SJCRH30 (cell line): ENCODE results near the gene AMBRA1. TPM values are rescaled to one million over a fixed set of nuclear protein-coding genes. Genes with fewer than 3 reads are reported as not detected.

Experiments used
- DNase-seq, 2 experiments: peaks; one replicate each; pipeline ENCODE4 v3.0.0-alpha.2; 2015 to 2020
- H3K27ac ChIP-seq: fragments of 250-450 bp; sonication (Bioruptor Pico); 2 replicates; pipeline ENCODE4 v1.5.1; 2020; ENCODE audit warnings: mild to moderate bottlenecking, moderate library complexity
- H3K27me3 ChIP-seq: fragments of 250-450 bp; sonication (Bioruptor Pico); 2 replicates; pipeline ENCODE4 v1.5.1; 2020; ENCODE audit warnings: mild to moderate bottlenecking, moderate library complexity
- H3K36me3 ChIP-seq: fragments of 250-450 bp; sonication (Bioruptor Pico); 2 replicates; pipeline ENCODE4 v1.5.1; 2020; ENCODE audit warnings: mild to moderate bottlenecking, moderate library complexity
- H3K4me1 ChIP-seq: fragments of 250-450 bp; sonication (Bioruptor Pico); 2 replicates; pipeline ENCODE4 v1.5.1; 2020; ENCODE audit warnings: mild to moderate bottlenecking, moderate library complexity
- H3K4me3 ChIP-seq: fragments of 250-450 bp; sonication (Bioruptor Pico); 2 replicates; pipeline ENCODE4 v1.5.1; 2020; ENCODE audit warnings: mild to moderate bottlenecking, moderate library complexity
- H3K9me3 ChIP-seq: fragments of 250-450 bp; sonication (Bioruptor Pico); replicated peaks from 2 replicates; pipeline ENCODE4 v1.5.1; 2020; ENCODE audit warnings: mild to moderate bottlenecking, moderate library complexity
- total RNA-seq: library from RNA; depleted of rRNA; stranded (reverse); fragments of >200 nt; shearing (Covaris generic); gene quantifications from 2 replicates; pipeline ENCODE4 v1.2.3, GENCODE V29; 2014

The AMBRA1 gene
- total RNA-seq, 1 experiment from 2014 or later: 23.1 TPM

DNA sequence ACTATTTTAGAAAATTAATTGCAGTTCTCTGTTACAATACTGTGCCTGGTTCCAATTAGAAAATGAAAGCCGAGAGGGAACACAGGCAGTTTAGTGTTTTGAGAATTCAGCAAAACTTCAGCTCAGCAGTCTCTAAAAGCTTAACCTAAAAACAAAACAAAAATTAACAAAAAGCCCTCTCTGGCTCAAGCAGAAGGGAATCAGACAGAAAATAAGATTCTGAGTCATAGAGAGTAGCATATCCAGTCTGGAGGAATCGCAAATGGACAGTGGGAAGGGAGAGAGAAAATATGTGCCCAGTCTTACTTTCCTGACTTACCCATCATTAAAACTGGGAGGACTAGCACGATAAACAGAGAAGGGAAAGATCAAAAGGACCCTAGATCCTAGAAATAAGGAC lies 164.1 kb downstream of the AMBRA1 start:
- no peaks in the 10 kb centered on the region for H3K4me1 ChIP-seq
- H3K27me3 ChIP-seq: no peaks in the 10 kb centered on the region
- no peak for DNase-seq
- H3K27ac ChIP-seq: no peak overlapping the region
- no peaks in the 10 kb centered on the region for H3K9me3 ChIP-seq
- peaks cover 13% of the 10 kb centered on the region; the same call in 1 of the 2 replicates for H3K36me3 ChIP-seq
- H3K4me3 ChIP-seq: no peak overlapping the region

DNA sequence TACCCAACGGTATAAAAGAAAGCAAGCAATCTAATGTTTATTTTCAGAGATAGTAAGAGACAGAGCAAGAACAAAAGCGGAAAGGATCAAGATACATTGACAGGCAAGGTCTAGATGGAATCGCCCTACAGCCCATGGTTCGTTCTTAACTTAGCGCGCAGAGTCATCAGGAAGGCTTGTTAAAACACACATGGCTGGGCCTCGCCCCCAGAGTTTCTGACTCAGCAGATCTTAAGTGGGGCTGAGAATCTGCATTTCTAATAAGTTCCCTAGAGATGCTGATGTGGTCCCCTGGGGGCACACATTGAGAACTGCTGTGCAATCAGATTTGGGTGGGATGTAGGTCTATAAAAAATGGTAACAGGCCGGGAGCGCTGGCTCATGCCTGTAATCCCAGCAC lies 166.5 kb downstream of the AMBRA1 start:
- DNase-seq: no peak
- Histone ChIP-seq H3K27ac (no peak overlapping the region), H3K4me1 (no peaks in the 10 kb centered on the region), H3K4me3 (no peak overlapping the region), H3K27me3 (no peaks in the 10 kb centered on the region), H3K9me3 (no peaks in the 10 kb centered on the region), H3K36me3 (peaks cover 5% of the 10 kb centered on the region)

DNA sequence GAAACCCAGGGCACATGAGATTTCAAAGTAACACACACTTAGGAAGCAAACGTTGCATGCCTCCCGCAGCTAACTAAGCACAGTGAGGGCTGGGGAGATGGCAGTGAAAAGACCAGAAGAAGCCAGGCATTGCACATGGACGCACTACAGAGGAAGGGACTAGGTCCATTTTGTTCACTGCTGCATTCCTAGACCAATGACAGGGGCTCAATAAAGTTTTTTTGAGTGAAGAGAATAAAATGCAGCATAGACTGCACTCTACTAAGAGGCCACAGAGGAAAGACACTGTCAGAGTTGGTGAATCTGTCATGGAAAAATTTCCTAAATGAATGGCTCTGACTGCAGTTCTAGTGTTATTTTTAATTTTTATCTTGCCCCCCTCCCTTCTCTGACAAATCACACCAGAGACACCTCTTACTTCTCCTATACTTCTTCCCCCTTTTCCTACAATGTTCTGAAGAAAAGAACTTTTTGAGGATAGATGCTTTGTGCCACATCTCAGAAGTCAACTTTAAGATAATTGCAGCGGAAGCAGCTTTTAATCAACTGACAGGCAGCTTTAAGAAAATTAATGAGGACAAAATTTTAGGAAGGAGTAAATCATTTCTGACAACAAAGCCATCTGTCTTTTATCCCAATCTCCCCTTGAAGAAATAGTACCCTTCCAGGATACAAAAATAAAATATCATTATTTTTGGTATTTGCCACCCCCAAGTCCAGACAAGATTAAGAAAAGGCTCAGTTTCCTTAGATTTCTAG lies 167.4 kb downstream of the AMBRA1 start:
- no peak for DNase-seq
- H3K36me3 ChIP-seq: peaks cover 8% of the 10 kb centered on the region
- no peaks in the 10 kb centered on the region for H3K27me3 ChIP-seq
- no peak overlapping the region for H3K4me3 ChIP-seq
- H3K4me1 ChIP-seq: no peaks in the 10 kb centered on the region
- H3K27ac ChIP-seq: no peak overlapping the region
- H3K9me3 ChIP-seq: no peaks in the 10 kb centered on the region

DNA sequence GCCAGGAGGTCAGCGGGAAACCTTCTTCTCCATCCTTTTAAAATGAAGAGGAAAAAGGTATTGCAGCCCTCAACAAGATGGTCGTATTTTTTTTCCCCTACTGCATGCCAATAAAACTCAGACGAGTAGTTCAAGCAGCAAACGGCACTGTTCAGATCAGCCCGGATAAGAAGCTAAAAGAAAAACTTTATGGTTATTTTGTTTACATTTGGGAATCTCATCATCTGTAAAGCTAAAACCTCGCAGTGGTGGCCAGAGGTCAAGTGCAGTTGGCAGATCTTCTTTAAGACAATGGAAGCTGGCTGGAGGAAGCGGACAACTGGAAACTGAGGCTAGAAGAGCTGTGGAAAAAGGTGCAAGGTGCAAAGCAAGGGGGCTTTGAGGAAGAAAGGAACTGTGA lies 171.2 kb downstream of the AMBRA1 start:
- no peak overlapping the region for H3K4me3 ChIP-seq
- no peak for DNase-seq
- H3K27ac ChIP-seq: no peak overlapping the region
- H3K4me1 ChIP-seq: no peaks in the 10 kb centered on the region
- peaks cover 8% of the 10 kb centered on the region for H3K36me3 ChIP-seq
- no peaks in the 10 kb centered on the region for H3K9me3 ChIP-seq
- no peaks in the 10 kb centered on the region for H3K27me3 ChIP-seq

DNA sequence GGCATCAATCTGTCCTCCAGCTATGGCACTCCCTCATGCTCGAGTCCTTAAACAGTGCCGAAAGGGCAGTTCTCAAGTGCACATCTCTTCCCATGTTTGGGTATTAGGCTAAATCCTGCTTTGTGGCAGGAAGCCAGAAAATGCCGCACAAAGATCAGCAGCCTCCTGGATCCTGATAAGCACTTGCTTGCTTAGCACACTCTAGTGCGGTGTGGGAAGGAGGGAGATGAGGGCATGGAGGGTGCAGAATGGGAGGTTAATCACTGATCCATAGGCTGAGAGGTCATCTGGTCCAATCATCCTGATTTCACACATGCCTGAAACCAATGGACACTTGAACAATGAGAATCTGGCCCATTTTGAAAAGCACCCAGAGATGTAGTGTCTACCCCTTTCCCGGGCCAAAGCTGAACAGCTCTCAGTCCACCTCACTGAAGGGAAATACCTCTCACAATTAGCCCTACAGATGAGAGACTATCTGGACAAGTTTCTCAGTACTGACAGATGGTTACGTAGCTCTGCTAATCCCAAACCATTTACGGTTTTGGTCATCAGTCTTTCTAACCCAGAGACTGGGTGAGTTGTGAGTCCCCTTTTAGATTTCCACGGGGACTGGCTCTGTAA lies 172.5 kb downstream of the AMBRA1 start:
- Histone ChIP-seq H3K9me3 (no peaks in the 10 kb centered on the region), H3K4me3 (no peak overlapping the region), H3K4me1 (no peaks in the 10 kb centered on the region), H3K36me3 (peaks cover 9% of the 10 kb centered on the region), H3K27ac (no peak overlapping the region), H3K27me3 (no peaks in the 10 kb centered on the region)
- no peak for DNase-seq

DNA sequence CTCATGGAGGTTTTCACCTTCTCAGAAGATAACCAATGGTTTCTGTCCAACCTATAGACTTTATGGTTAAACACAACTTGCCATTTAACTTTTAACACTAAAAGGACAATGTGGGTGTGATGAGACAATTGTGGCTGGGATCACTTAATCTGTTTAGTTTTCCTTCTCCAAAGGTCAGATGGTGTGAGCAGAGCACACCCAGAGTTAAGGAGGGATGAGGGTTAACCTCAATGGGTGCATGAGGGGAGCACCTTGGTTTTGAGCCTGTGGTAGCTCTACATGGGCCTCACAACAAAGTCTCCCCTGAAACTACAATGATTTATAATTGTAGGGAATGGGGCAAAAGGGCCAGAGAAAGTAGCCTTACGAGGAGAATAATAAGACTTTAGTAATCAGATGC lies 173.3 kb downstream of the AMBRA1 start:
- Histone ChIP-seq H3K36me3 (peaks cover 9% of the 10 kb centered on the region), H3K27ac (no peak overlapping the region), H3K4me3 (no peak overlapping the region), H3K9me3 (no peaks in the 10 kb centered on the region), H3K27me3 (no peaks in the 10 kb centered on the region), H3K4me1 (no peaks in the 10 kb centered on the region)
- no peak for DNase-seq

DNA sequence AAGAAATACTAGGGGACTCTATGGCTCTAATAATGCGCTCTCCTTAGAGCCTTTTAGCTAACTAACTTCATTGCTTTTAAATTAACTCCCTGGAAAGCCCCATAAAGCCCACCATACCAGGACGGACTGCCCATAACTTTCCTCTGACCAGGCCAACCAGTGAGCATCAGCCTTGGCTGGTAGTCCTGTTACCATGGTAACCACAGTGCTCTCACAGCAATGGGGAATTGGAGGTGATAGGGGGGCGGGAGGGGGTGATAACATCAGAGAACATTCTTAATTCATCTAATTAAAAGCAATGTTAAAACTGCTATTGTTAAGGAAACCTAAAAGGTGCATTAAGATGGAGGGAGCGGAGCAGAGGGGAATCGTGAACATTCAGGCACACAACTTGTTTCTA lies 175.1 kb downstream of the AMBRA1 start:
- Histone ChIP-seq H3K4me3 (no peak overlapping the region), H3K9me3 (no peaks in the 10 kb centered on the region), H3K27ac (no peak overlapping the region), H3K4me1 (no peaks in the 10 kb centered on the region), H3K27me3 (no peaks in the 10 kb centered on the region), H3K36me3 (peaks cover 17% of the 10 kb centered on the region)
- DNase-seq: no peak

DNA sequence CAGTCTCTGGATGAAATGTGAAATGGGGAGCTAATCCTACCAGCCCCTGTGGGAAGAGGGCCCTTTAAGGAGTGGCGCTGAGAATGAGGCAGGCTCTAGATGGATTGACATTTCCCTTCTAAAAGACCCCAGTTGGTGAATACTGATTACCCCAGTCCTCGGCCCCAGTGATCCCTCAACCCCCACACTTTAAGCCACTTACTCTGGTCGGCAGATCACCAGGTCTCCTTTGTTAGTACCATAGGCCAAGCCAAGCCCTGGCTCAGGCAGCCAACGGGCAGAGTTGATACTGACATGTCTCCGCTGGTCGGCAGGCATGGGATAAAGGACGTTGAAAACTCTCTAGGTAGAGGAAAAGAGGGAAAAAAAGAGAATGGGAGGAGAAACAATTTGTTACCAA lies 176.1 kb downstream of the AMBRA1 start:
- no peak for DNase-seq
- Histone ChIP-seq H3K36me3 (peaks cover 17% of the 10 kb centered on the region), H3K27ac (no peak overlapping the region), H3K4me1 (no peaks in the 10 kb centered on the region), H3K4me3 (no peak overlapping the region), H3K27me3 (no peaks in the 10 kb centered on the region), H3K9me3 (no peaks in the 10 kb centered on the region)

DNA sequence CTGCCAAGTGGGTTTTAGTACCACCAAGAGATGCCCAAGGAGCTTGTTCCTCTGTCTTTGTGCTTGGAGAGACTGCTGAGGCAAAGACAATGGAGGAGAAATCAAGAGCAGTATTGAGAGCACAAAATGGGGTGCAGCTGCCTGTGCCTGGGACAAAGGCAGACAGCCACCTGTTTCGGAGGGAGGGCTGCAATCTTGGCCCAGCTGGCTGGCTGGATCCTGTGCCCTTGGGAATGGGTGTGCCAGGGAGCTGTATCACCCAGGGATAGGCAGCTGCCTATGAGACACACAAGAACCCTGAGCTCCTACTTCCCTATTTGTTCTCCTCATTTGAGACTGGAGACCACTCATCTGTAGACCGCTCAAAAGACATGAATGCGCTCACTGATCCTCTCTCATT lies 178.9 kb downstream of the AMBRA1 start:
- peaks cover 13% of the 10 kb centered on the region for H3K36me3 ChIP-seq
- H3K27me3 ChIP-seq: no peaks in the 10 kb centered on the region
- peak in 1 of 2 experiments; percentile 29 for DNase-seq
- peak overlapping the region; percentile 19; the same call in 1 of the 2 replicates for H3K27ac ChIP-seq
- no peaks in the 10 kb centered on the region for H3K9me3 ChIP-seq
- H3K4me3 ChIP-seq: no peak overlapping the region
- no peaks in the 10 kb centered on the region for H3K4me1 ChIP-seq

DNA sequence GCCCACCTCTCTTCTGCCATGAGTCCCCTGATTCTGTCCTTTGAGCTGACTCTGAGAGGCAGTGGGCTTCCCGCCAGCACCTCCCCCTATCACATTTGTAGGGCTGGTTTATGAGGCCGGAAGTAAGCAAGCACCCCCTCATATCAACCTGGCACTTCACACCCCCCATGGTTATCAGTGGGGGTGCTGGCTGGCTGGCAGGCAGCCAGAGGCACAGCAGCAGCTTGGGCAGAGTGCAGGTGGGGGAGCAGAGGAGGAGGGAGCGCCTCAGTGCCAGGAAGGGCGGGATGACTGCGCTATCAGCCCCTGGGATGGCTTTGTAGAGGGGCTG lies 179.4 kb downstream of the AMBRA1 start:
- Histone ChIP-seq H3K27me3 (no peaks in the 10 kb centered on the region), H3K27ac (peak overlapping the region; percentile 19; the same call in 1 of the 2 replicates), H3K9me3 (no peaks in the 10 kb centered on the region), H3K4me1 (no peaks in the 10 kb centered on the region), H3K36me3 (peaks cover 17% of the 10 kb centered on the region), H3K4me3 (no peak overlapping the region)
- DNase-seq: no peak

DNA sequence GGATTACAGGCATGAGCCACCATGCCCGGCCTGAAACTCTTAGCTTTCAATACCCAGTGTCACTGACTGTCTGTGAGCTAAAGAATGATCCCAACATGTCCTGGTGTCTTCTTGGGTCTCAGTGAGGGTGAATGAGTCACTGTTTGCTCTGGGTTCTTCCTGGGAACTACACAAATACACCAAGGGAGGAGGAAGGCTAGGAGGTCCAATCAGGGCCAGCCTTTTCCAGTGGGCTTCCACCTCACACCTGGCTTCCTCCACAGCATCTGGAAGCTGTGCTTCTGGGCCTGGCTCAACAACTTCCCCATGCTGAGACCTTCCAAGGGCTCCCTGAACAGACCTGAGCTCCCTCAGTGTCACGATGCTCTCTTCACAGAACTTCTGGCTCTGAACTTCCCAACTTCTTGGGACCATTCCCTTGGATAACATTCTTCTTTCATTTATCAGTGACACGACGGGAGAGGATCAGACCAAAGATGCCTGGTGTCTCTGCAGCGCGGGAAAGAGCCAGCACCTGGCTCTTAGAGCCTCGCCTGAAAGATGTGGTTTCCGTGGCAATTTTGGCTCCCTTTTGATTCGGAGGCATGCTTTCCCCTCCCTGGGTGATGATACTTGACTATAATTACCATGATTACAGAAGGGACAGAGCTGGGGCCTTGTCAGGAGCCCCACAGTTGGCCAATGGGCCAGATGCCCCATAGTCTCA lies 179.9 kb downstream of the AMBRA1 start:
- H3K9me3 ChIP-seq: no peaks in the 10 kb centered on the region
- no peaks in the 10 kb centered on the region for H3K27me3 ChIP-seq
- no peak for DNase-seq
- H3K4me1 ChIP-seq: no peaks in the 10 kb centered on the region
- no peak overlapping the region for H3K27ac ChIP-seq
- H3K4me3 ChIP-seq: no peak overlapping the region
- H3K36me3 ChIP-seq: peaks cover 18% of the 10 kb centered on the region

DNA sequence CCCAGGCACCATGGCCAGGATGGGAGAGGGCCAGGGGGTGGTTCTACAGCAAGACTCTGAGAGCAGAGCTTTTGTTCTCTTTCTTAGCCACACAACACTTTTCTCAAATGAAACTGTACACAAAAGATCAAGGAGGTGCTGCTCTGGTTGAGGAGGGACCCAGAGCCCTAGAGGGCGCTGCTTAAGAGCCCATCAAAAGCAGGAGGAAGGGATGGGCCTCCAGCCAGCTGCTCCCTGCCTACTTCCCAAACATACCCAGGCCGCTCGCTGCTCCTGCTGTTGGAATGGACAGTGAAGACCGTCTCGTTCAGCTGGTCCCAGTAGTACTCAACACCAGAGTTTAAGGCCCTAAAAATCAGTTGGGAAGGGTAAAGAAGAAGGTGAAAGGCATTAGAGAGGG lies 183.8 kb downstream of the AMBRA1 start:
- Histone ChIP-seq H3K27me3 (no peaks in the 10 kb centered on the region), H3K36me3 (peaks cover 31% of the 10 kb centered on the region), H3K27ac (no peak overlapping the region), H3K9me3 (no peaks in the 10 kb centered on the region), H3K4me3 (no peak overlapping the region), H3K4me1 (no peaks in the 10 kb centered on the region)
- DNase-seq: peak in 1 of 2 experiments; percentile 22

DNA sequence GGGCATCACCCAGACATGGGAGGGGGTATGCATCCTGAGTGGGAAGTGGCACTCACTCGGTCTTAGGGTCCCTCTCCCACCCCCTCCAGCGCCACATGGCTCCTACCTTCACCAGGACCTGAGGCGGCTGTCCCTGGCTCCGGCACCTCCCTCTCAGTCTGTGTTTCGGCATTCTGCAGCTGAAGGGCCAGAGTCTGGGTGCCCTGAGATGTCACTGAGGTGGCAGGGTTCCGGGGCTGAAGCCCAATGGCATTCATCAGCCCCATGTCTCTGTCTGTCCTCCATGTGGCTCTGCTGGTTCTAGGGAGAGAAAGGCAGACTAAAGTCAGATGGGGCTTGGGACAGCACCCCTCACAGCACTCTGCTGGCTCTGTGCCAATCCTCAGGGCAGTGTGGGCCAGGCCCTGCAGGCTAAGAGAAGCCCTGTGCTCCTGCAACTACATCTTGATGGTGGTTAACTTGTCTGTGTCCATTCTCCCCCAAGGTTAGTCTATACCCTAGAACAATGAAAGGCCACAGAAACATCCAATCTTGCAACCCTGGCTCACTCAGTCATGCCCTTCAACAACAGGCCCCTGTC lies 185.3 kb downstream of the AMBRA1 start:
- Histone ChIP-seq H3K36me3 (peaks cover 20% of the 10 kb centered on the region; the same call in 1 of the 2 replicates), H3K27me3 (no peaks in the 10 kb centered on the region), H3K9me3 (no peaks in the 10 kb centered on the region), H3K4me1 (no peaks in the 10 kb centered on the region), H3K27ac (no peak overlapping the region), H3K4me3 (no peak overlapping the region)
- peak in 1 of 2 experiments; percentile 26 for DNase-seq

DNA sequence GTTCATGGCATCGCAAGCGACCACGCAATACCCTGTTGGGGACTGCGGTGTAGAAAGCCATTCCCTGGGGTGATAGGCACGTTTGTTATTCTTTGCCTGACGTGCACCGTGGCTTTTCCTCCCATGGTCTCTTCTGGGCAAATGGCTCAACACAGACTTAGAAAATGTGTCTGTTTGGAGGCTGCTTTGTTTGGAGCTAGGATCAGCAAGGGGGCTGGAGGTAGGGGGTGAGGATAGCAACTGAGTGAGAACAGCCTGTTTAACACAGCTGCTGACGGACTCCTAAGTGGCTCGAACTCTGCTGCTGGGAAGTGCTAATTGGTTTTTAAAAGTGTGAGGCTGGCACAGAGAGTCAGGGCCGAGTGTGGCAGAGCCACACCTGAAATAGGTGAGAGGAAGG lies 186.2 kb downstream of the AMBRA1 start:
- no peaks in the 10 kb centered on the region for H3K4me1 ChIP-seq
- H3K27ac ChIP-seq: no peak overlapping the region
- no peak overlapping the region for H3K4me3 ChIP-seq
- H3K36me3 ChIP-seq: peaks cover 20% of the 10 kb centered on the region; the same call in 1 of the 2 replicates
- H3K9me3 ChIP-seq: no peaks in the 10 kb centered on the region
- no peaks in the 10 kb centered on the region for H3K27me3 ChIP-seq
- DNase-seq: no peak

DNA sequence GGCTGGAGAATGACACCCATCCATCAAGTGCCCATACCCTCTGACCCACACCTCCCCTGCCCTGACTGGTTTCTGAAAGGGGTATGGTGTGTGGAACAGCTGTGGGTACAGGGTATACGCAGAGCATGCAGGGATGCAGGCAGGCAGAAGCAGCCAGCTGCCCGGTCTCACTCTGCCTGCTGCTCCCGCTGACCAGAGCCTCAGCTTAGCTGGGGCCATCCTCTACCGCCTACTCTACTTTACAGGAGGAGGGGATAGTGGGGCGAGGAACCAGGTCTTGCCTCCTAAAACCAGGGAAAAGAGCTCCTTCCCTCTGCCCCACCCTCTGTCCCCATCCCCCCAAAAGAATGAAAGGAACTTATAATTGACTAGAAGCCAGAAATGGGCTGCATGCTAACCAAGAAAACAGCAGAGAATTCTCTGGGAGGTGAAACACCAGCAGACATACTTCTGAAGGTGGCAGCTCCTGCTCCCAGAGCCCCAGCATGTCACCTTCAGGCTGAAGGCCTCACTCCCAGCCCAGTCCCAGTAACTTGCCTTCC lies 189.3 kb downstream of the AMBRA1 start:
- H3K27me3 ChIP-seq: no peaks in the 10 kb centered on the region
- no peak overlapping the region for H3K4me3 ChIP-seq
- H3K36me3 ChIP-seq: peaks cover 22% of the 10 kb centered on the region; the same call in 1 of the 2 replicates
- H3K27ac ChIP-seq: no peak overlapping the region
- no peaks in the 10 kb centered on the region for H3K9me3 ChIP-seq
- H3K4me1 ChIP-seq: no peaks in the 10 kb centered on the region
- no peak for DNase-seq
